Testis (tissue), 2 donors: ENCODE measurements around the gene ZNF487.

ENCODE experiments used
- POLR2A ChIP-seq: fragments of 450-650 bp; IDR thresholded peaks from one replicate; pipeline ENCODE4 v1.6.1; 2017; ENCODE audit warnings: antibody characterized with exemption, mild to moderate bottlenecking, moderate library complexity
- TF ChIP-seq, protein P1 (sequence below), 3 experiments: fragments of 450-650 bp in 2 of 3; fragments of 200-600 bp in 1 of 3; sonication (generic) in 1 of 3; IDR thresholded peaks; one replicate each; pipeline ENCODE4 v1.5.1; 2016 to 2019; ENCODE audit warnings: antibody characterized with exemption in 3 of 3, mild to moderate bottlenecking in 2 of 3, moderate library complexity in 1 of 3

DNA sequence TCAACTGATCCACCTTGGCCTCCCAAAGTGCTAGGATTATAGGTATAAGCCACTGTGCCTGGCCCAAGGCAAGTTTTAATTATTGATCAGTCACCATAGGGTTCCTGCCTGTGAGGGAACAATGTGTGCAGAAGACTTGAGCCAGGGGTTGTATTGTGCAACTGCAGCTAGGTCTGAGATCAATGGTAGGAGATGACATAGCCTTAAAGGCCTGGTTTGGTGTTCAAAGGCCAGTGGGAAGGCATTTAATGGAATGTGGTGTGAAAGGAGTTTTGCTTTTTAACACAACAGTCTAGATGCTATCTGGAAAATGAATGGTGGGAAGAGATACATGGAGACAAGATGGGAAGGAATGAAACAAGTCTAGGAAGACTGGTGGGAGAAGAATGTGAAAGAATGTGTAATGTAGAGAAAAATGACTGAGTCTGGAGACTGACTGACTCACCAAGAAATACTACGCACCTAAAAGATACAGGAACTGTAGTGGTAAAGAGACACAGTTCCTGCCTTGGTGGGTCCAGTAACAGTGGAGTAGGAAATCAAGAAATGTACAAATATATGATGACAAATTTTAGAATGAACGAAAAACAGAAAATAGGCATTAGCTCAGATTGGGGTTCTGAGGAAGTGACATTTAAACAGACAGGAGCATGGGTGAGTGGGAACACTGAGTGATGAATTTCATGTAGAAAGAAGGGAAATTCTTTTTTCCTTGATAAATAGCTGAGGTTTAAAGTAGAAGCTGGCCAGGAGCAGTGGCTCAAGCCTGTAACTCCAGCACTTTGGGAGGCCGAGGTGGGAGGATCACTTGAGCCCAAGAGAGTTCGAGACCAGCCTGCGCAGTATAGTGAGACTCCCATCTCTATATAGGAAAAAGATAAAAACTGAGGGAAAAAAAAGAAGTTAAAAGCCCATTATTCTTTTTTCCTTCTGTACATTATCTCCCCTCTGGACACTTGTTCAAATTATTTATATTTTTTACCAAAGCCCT lies 37.3 kb upstream of the ZNF487 start:
- TF ChIP-seq, protein P1, sequence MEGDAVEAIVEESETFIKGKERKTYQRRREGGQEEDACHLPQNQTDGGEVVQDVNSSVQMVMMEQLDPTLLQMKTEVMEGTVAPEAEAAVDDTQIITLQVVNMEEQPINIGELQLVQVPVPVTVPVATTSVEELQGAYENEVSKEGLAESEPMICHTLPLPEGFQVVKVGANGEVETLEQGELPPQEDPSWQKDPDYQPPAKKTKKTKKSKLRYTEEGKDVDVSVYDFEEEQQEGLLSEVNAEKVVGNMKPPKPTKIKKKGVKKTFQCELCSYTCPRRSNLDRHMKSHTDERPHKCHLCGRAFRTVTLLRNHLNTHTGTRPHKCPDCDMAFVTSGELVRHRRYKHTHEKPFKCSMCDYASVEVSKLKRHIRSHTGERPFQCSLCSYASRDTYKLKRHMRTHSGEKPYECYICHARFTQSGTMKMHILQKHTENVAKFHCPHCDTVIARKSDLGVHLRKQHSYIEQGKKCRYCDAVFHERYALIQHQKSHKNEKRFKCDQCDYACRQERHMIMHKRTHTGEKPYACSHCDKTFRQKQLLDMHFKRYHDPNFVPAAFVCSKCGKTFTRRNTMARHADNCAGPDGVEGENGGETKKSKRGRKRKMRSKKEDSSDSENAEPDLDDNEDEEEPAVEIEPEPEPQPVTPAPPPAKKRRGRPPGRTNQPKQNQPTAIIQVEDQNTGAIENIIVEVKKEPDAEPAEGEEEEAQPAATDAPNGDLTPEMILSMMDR (IDR thresholded peaks at IDR 0.05), result no peak
- TF ChIP-seq POLR2A, result no peak
